ENCODE results near the gene CAB39L. TPM values are rescaled to one million over a fixed set of nuclear protein-coding genes. Genes with fewer than 3 reads are reported as not detected.

The CAB39L gene
- total RNA-seq, 2 experiments from 2014 or later, result 9.6 to 28.6 TPM

DNA sequence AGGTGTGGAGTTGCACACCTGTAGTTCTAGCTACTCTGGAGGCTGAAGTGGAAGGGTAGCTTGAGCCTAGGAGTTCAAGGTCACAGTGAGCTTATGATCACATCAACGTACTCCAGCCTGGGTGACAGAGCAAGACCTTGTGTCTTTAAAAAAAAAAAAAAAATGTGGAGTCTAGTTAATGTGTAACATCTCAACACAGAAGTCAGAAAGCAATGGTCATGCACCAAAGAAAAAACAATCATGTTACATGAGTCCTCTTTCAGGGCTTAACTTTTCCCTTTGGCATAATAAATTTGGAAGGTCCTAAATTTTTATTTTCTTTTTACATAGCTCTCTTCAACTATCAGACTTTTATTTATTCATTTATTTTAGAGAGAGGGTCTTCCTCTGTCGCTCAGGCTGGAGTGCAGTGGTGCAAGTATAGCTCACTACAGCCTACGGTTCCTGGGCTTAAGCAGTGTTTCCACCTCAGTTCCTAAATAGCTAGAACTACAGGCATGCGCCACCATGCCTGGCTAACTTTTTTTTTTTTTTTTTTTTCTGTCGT, 22.5 kb upstream of the CAB39L start:
- H3K27ac ChIP-seq (ENCODE audit: low read depth, low read length, poor library complexity, severe bottlenecking), result no peak overlapping the region
- no peaks in the 10 kb centered on the region for H3K9me2 ChIP-seq (ENCODE audit: insufficient read depth, low read length)
- no peak overlapping the region for H2AFZ ChIP-seq (ENCODE audit: low read length)
- peaks cover 98% of the 10 kb centered on the region for H3K36me3 ChIP-seq (ENCODE audit: insufficient read depth, low read length)
- H3K79me2 ChIP-seq (ENCODE audit: insufficient read depth, low read depth, low read length), result no peaks in the 10 kb centered on the region
- H3K4me2 ChIP-seq (ENCODE audit: low read length), result no peak overlapping the region
- TF ChIP-seq, protein P1, sequence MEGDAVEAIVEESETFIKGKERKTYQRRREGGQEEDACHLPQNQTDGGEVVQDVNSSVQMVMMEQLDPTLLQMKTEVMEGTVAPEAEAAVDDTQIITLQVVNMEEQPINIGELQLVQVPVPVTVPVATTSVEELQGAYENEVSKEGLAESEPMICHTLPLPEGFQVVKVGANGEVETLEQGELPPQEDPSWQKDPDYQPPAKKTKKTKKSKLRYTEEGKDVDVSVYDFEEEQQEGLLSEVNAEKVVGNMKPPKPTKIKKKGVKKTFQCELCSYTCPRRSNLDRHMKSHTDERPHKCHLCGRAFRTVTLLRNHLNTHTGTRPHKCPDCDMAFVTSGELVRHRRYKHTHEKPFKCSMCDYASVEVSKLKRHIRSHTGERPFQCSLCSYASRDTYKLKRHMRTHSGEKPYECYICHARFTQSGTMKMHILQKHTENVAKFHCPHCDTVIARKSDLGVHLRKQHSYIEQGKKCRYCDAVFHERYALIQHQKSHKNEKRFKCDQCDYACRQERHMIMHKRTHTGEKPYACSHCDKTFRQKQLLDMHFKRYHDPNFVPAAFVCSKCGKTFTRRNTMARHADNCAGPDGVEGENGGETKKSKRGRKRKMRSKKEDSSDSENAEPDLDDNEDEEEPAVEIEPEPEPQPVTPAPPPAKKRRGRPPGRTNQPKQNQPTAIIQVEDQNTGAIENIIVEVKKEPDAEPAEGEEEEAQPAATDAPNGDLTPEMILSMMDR (conservative IDR thresholded peaks at IDR 0.05; ENCODE audit: low read length), result no peak
- TF ChIP-seq EZH2phosphoT487 (IDR thresholded peaks at IDR 0.05; ENCODE audit: borderline replicate concordance, low read depth, low read length), result no peak
- H3K9me3 ChIP-seq (ENCODE audit: low read length), result peaks cover 23% of the 10 kb centered on the region
- H3K4me3 ChIP-seq (ENCODE audit: low read depth, low read length, poor library complexity, severe bottlenecking), result no peak overlapping the region
- DNase-seq (ENCODE audit: low spot score), result no peak
- BruUV-seq (replicated peaks), result no TSS peak
- ChIA-PET POLR2A (interaction anchor here (0.6 to 1.7 kb wide), 6 partner anchors 9 to 170 kb away, joined by 3 to 7 read pairs (median 4); no protein-coding TSS in a partner anchor), CTCF (ENCODE audit: unreplicated experiment) (no interaction called here)
- no peaks in the 10 kb centered on the region for H4K20me1 ChIP-seq (ENCODE audit: insufficient read depth, low read length)
- no peaks in the 10 kb centered on the region for H3K4me1 ChIP-seq (ENCODE audit: insufficient read depth, low read length, poor library complexity, severe bottlenecking)
- intact Hi-C loops (cut with micrococcal nuclease; ENCODE audit: unreplicated experiment), result no loop called here

DNA sequence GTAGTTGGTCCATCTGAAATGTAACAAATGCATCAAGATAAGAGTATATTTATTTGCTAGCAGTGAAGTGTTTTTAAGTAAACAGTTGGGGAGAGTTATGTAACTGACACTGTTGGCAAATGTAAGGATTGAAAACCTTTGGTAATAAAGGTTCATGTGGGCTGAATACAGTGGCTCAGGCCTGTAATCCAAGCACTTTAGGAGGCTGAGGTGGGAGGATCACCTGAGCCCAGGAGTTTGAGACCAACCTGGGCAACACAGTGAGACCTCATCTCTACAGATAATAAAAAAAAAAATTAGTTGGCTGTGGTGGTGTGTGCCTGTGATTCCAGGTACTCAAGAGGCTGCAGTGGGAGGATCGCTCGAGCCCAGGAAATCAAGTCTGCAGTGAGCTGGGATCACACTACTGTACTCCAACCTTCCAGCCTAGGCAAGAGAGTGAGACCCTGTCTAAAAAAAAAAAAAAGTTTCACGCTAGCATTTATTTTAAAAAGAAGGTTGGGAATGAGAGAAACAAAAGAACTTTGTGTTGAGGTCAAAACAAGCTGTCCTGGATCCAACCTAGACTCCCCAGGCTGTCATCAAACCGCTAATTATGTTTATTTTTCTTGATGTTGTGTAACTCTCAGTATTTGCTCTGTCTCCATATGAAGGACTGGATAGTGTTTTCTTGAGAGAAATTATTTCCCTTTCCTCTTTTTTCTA, 20.9 kb upstream of the CAB39L start:
- H3K9me3 ChIP-seq (ENCODE audit: low read length), result peaks cover 25% of the 10 kb centered on the region
- intact Hi-C loops (cut with micrococcal nuclease; ENCODE audit: unreplicated experiment), result no loop called here
- POLR2A ChIA-PET, result interaction anchor here (0.7 to 1.7 kb wide), 3 partner anchors 9 to 213 kb away, joined by 3 to 6 read pairs (median 5); no protein-coding TSS in a partner anchor
- H3K36me3 ChIP-seq (ENCODE audit: insufficient read depth, low read length), result peaks cover 98% of the 10 kb centered on the region
- no peak overlapping the region for H3K27ac ChIP-seq (ENCODE audit: low read depth, low read length, poor library complexity, severe bottlenecking)
- no peak overlapping the region for H3K4me2 ChIP-seq (ENCODE audit: low read length)
- no peaks in the 10 kb centered on the region for H3K9me2 ChIP-seq (ENCODE audit: insufficient read depth, low read length)
- no peak for DNase-seq (ENCODE audit: low spot score)
- no peaks in the 10 kb centered on the region for H3K4me1 ChIP-seq (ENCODE audit: insufficient read depth, low read length, poor library complexity, severe bottlenecking)
- BruUV-seq (replicated peaks), result no TSS peak
- no peak overlapping the region for H3K4me3 ChIP-seq (ENCODE audit: low read depth, low read length, poor library complexity, severe bottlenecking)
- CTCF ChIA-PET (ENCODE audit: unreplicated experiment), result no interaction called here
- no peak overlapping the region for H2AFZ ChIP-seq (ENCODE audit: low read length)
- H4K20me1 ChIP-seq (ENCODE audit: insufficient read depth, low read length), result no peaks in the 10 kb centered on the region
- TF ChIP-seq, protein P1 (conservative IDR thresholded peaks at IDR 0.05; ENCODE audit: low read length), result no peak
- TF ChIP-seq EZH2phosphoT487 (IDR thresholded peaks at IDR 0.05; ENCODE audit: borderline replicate concordance, low read depth, low read length), result no peak
- no peaks in the 10 kb centered on the region for H3K79me2 ChIP-seq (ENCODE audit: insufficient read depth, low read depth, low read length)

DNA sequence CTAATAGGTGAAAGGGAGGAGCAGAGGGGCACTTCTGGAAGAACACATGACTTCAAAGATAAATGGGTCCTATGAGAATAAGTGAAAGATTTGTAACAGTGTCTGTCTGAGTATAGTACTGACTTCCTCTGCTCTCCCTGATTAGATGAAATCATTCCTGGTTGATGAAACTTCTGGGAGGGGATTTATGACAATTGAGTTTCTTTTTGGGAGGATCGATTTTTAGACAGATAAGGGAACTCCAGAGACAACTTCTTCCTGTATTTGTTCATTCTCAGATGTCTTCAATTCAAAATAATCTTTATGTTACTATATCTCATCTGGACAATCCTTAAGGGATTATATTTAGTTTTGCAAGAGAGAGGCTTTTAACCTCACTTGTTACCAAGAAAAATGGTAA, 20.2 kb upstream of the CAB39L start:
- intact Hi-C loops (cut with micrococcal nuclease; ENCODE audit: unreplicated experiment), result no loop called here
- BruUV-seq (replicated peaks), result no TSS peak

More for the DNA sequence above, 20.2 kb upstream of the CAB39L start:
- Histone ChIP-seq H3K9me2 (ENCODE audit: insufficient read depth, low read length) (no peaks in the 10 kb centered on the region), H3K27ac (ENCODE audit: low read depth, low read length, poor library complexity, severe bottlenecking) (no peak overlapping the region), H3K9me3 (ENCODE audit: low read length) (peaks cover 25% of the 10 kb centered on the region), H3K4me2 (ENCODE audit: low read length) (no peak overlapping the region), H4K20me1 (ENCODE audit: insufficient read depth, low read length) (no peaks in the 10 kb centered on the region), H3K79me2 (ENCODE audit: insufficient read depth, low read depth, low read length) (no peaks in the 10 kb centered on the region), H3K36me3 (ENCODE audit: insufficient read depth, low read length) (peaks cover 95% of the 10 kb centered on the region), H3K4me3 (ENCODE audit: low read depth, low read length, poor library complexity, severe bottlenecking) (no peak overlapping the region), H2AFZ (ENCODE audit: low read length) (no peak overlapping the region), H3K4me1 (ENCODE audit: insufficient read depth, low read length, poor library complexity, severe bottlenecking) (no peaks in the 10 kb centered on the region)
- DNase-seq (ENCODE audit: low spot score), result no peak
- POLR2A ChIA-PET, result no interaction called here
- no peak for TF ChIP-seq EZH2phosphoT487 (IDR thresholded peaks at IDR 0.05; ENCODE audit: borderline replicate concordance, low read depth, low read length)
- TF ChIP-seq, protein P1 (conservative IDR thresholded peaks at IDR 0.05; ENCODE audit: low read length), result no peak
- CTCF ChIA-PET (ENCODE audit: unreplicated experiment), result no interaction called here
